Psoas muscle (tissue), 8 donors: ENCODE measurements around the gene GPR84. TPM values are rescaled to one million over a fixed set of nuclear protein-coding genes. Genes with fewer than 3 reads are reported as not detected.

ENCODE experiments used
- ATAC-seq, 4 donors: fragments of 200-7000 bp; cut with Tn5 transposase; one replicate each; pipeline ENCODE4 v1.9.1; 2020; ENCODE audit warnings: moderate library complexity in 3 of 4, mild to moderate bottlenecking in 2 of 4
- DNase-seq, 2 donors: peaks; one replicate each; pipeline ENCODE4 v3.0.0-alpha.2; 2020
- H3K27ac ChIP-seq: fragments of 200-600 bp; one replicate; pipeline ENCODE4 v1.8.0; 2022
- H3K27me3 ChIP-seq, 3 donors: fragments of 200-600 bp in 1 of 3; one replicate each; pipeline versions ENCODE4 v1.6.1 to v1.8.0; 2013 to 2022; ENCODE audit warnings: low read length in 2 of 3, mild to moderate bottlenecking in 2 of 3, moderate library complexity in 1 of 3; ENCODE audit not compliant: insufficient read depth in 3 of 3
- H3K36me3 ChIP-seq, 2 donors: fragments of 200-600 bp in 1 of 2; one replicate each; pipeline versions ENCODE4 v1.6.1 to v1.8.0; 2013 to 2022; ENCODE audit warnings: low read depth in 1 of 2, mild to moderate bottlenecking in 1 of 2, moderate library complexity in 1 of 2; ENCODE audit not compliant: insufficient read depth in 1 of 2
- H3K4me1 ChIP-seq: fragments of 200-600 bp; one replicate; pipeline ENCODE4 v1.8.0; 2022
- H3K4me3 ChIP-seq: fragments of 200-600 bp; one replicate; pipeline ENCODE4 v1.8.0; 2022; ENCODE audit warnings: mild to moderate bottlenecking
- H3K9me3 ChIP-seq: fragments of 200-600 bp; one replicate; pipeline ENCODE4 v1.8.0; 2022
- CTCF ChIP-seq: fragments of 200-600 bp; IDR thresholded peaks from one replicate; pipeline ENCODE4 v1.8.0; 2022; ENCODE audit warnings: antibody characterized with exemption
- WGBS, 3 donors: extraction: QIAGEN DNeasy Blood & Tissue Kit; methylation state at CpG; one replicate each; pipeline versions ENCODE4 v1.1.6 to v1.1.7; 2013; 5-methylcytosine and 5-hydroxymethylcytosine counted together
- intact Hi-C, 2 donors: fragments of 100-400 bp; cut with DNase I; formaldehyde crosslinking; loops; one replicate each; pipeline versions ENCODE4 v1.11.0 to v1.14.2; 2022
- polyA plus RNA-seq, 3 donors: library from polyadenylated mRNA; stranded (reverse); fragments of 200-250 nt; gene quantifications; one replicate each; pipeline ENCODE4 v1.2.3, GENCODE V29; 2013
- total RNA-seq, 4 donors: library from RNA; stranded (reverse); fragmentation: NEBNext Ultra II Directional in 2 of 4; extraction: Animal tissue kit (Norgen Biotek cat#: 25700) in 2 of 4; gene quantifications; one replicate each; pipeline versions ENCODE4 v1.2.1 to v1.2.4, GENCODE V29; 2021 to 2023
- donor health status: healthy with polysubstance abuse.
- donor health status: DM: no; HTN: no; CAD: no; lungs with moderate emphysema.
- donor health status: Bipolar disorder and iron deficiency.
- donor health status: healthy.
- donor health status: DM: yes; HTN: yes; CAD: no.
- donor health status: DM: no; HTN: no; CAD: no.
- donor health status: DM: no; HTN: no; CAD: no.
- donor health status: DM: yes; HTN: yes; CAD: no.

The GPR84 gene
- total and polyA plus RNA-seq, 7 donors: 0.16 to 0.40 TPM; not detected in 5

- no peaks in the 10 kb centered on the region for H3K27me3 ChIP-seq
- intact Hi-C loops: no loop called here
- DNase-seq (peak in 1 of 2 donors; percentile 55), ATAC-seq (peak; percentile 39 to 63 (median 42))
- H3K4me1 ChIP-seq: peaks cover 63% of the 10 kb centered on the region
- TF ChIP-seq CTCF: no peak
- H3K9me3 ChIP-seq: no peaks in the 10 kb centered on the region
- 70 to 76% (median 75%) methylated on average over 3 of the region's 3 CpGs for WGBS, 3 donors
- H3K27ac ChIP-seq: peak overlapping the region; percentile 76
- peaks cover 0 to 19% of the 10 kb centered on the region in 2 donors for H3K36me3 ChIP-seq
- H3K4me3 ChIP-seq: peak overlapping the region; percentile 67
Observed at GRCh38 chr12:54383041-54383609, 18.8 kb upstream of the GPR84 start.

DNA sequence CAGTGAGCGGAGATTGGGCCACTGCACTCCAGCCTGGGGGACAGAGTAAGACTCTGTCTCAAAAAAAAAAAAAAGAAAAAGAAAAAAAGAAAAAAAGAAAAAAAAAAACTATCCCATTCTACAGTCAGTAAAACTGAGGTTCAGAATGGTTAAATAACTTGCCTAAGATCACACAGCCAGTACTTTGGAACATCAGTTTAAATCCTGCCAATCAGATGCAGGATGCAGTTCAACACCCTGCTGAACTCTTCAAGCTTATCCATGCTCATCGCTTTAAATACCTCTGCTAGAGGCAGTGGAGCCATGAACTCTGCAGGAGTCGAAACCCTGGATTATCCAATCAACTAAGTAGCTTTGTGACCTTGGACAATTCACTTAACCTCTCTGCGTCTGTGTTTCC lies 16.9 kb upstream of the GPR84 start:
- no peaks in the 10 kb centered on the region for H3K27me3 ChIP-seq
- peaks cover 54% of the 10 kb centered on the region for H3K4me1 ChIP-seq
- peak overlapping the region; percentile 76 for H3K27ac ChIP-seq
- TF ChIP-seq CTCF: no peak
- no peak overlapping the region for H3K4me3 ChIP-seq
- peaks cover 0 to 30% of the 10 kb centered on the region in 2 donors for H3K36me3 ChIP-seq
- no peaks in the 10 kb centered on the region for H3K9me3 ChIP-seq
- 93 to 97% (median 94%) methylated on average over 4 of the region's 4 CpGs for WGBS, 3 donors
- no peak for DNase-seq
- no peak for ATAC-seq
- intact Hi-C loops: no loop called here

DNA sequence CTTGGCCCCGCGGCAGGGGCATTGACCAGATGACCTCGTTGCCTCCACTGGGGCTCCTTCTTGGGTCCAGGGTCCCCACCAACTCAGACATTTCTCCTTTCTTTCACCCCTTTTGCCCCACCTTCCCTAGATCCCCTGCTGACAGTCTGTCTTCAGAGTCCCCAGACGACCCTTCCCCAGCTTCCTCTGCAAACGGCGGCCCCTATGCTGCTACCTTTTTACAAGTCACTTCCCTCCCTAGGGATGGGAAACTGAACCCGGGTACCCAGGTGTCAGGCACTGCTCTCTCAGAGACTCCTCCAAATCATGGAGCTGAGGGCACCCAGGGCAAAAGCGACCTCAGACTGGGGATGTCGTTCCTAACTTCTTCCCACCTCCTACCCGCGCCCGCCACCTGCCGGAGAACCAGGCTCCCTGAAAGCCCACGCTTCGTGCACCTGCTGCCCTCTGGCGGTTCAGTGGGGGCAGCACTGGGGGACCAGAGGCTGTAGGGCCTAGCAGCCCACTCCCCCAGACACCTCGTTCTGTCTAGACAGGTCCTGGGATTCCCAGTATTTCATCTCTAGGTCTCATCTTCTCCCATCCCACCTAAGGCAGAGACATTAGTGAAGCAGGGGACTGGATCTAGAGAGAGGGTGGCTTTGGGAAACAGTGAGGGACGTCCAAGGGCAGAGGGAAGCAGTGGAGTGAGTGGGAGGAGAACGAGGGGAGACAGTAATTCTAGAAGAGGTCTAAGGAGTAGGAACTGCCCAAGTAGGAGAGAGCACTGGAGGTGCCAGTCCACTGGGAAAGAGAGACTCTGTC lies 15.3 kb upstream of the GPR84 start:
- peak; percentile 78 to 90 (median 88) for ATAC-seq
- Histone ChIP-seq H3K4me1 (peaks cover 65% of the 10 kb centered on the region), H3K36me3 (peaks cover 0 to 40% of the 10 kb centered on the region in 2 donors), H3K27me3 (no peaks in the 10 kb centered on the region), H3K4me3 (peak overlapping the region; percentile 63), H3K9me3 (no peaks in the 10 kb centered on the region), H3K27ac (peak overlapping the region; percentile 76)
- peak; percentile 100 for TF ChIP-seq CTCF
- intact Hi-C loops: loop anchor here in 1 of 2 donors (10.0 kb wide), 1 partner anchor 395 kb away; the partner anchor contains the start of gene HOXC10
- peak; percentile 94 to 96 for DNase-seq
- 7 to 13% (median 9%) methylated on average over 16 to 19 of the region's 19 CpGs for WGBS, 3 donors

DNA sequence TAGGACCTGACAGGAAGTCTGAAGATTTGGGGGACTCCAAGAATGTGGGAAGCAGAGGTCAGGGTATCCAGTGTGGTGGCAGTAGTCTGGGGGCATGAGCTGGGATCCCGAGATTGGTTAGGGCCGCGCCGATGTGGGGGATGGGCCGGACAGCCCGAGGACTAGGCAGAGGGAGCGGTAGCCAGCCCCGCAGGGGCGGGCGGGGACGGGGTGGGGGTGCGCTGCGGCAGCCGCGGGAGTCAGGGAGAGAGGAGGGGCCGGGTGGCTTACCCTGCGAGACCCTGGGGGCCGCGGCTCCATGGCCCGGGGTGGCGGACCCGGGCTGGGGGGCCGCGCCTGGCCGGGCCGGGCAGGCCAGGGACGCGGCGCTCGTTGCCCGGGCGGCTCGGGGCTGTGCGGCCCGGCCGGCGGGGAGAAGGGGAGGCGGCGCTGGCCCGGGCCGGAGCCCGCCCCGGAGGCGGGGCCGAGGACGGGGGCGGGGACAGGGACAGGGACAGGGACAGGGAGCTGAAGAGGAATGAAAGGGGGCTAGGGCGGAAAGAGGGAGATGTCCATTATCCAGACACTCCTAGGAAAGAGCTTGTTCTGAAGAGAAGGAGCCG lies 14.6 kb upstream of the GPR84 start:
- peaks cover 0 to 41% of the 10 kb centered on the region in 2 donors for H3K36me3 ChIP-seq
- ATAC-seq (peak; percentile 64 to 84 (median 80)), DNase-seq (peak; percentile 76 to 84)
- no peaks in the 10 kb centered on the region for H3K9me3 ChIP-seq
- peaks cover 65% of the 10 kb centered on the region for H3K4me1 ChIP-seq
- peak overlapping the region; percentile 63 for H3K4me3 ChIP-seq
- H3K27me3 ChIP-seq: no peaks in the 10 kb centered on the region
- intact Hi-C loops: loop anchor here in 1 of 2 donors (10.0 kb wide), 1 partner anchor 394 kb away; the partner anchor contains the start of gene HOXC10
- WGBS, 3 donors: 4 to 8% (median 5%) methylated on average over 22 to 49 of the region's 49 CpGs
- peak overlapping the region; percentile 56 for H3K27ac ChIP-seq
- TF ChIP-seq CTCF: no peak
